Measurements from ENCODE around the gene STPG4.

GRCh38 chr2:47181176-47181575 lies 26.1 kb upstream of the STPG4 start:
- TF ChIP-seq POLR2AphosphoS5 (IDR thresholded peaks at IDR 0.05; ENCODE audit: low read depth, low read length) (no peak), POLR2A (IDR thresholded peaks at IDR 0.05; ENCODE audit: low read depth, low read length) (no peak), TAF1 (IDR thresholded peaks at IDR 0.05; ENCODE audit: borderline replicate concordance, low read depth, low read length) (no peak)
